ENCODE results near the gene TRIM39. TPM values are rescaled to one million over a fixed set of nuclear protein-coding genes. Genes with fewer than 3 reads are reported as not detected.

The TRIM39 gene
- total and polyA plus RNA-seq, 2 of the 4 experiments (the other 2 are of a cell fraction), result 7.5 to 10.0 TPM

- peak overlapping the region; percentile 84 for H3K4me2 ChIP-seq (ENCODE audit: low read depth, low read length)
- H3K56ac ChIP-seq (ENCODE audit: extremely low read depth, insufficient read depth, low read length), result peak overlapping the region; percentile 95
- H2AK5ac ChIP-seq (ENCODE audit: low read depth, low read length), result peak overlapping the region; percentile 79; the same call in 1 of the 2 replicates
- H3K27me3 ChIP-seq (ENCODE audit: control insufficient read depth, insufficient read depth, low read length), result no peaks in the 10 kb centered on the region
- peak overlapping the region; percentile 96 for H3K4ac ChIP-seq (ENCODE audit: low read depth, low read length)
- dilution Hi-C loops (cut with HindIII; ENCODE audit: low sequenced_read_pairs, unreplicated experiment) (no loop called here), in situ Hi-C loops (cut with MboI; ENCODE audit: low sequenced_read_pairs) (no loop called here), intact Hi-C loops (cut with micrococcal nuclease) (loop anchor here (1.0 to 5.0 kb wide), 2 partner anchors 69 to 107 kb away; no protein-coding TSS in a partner anchor)
- peak overlapping the region; percentile 96 for H3K14ac ChIP-seq (replicated peaks; ENCODE audit: low read depth, low read length)
- H2BK5ac ChIP-seq (ENCODE audit: low read depth, low read length, poor library complexity, severe bottlenecking), result peak overlapping the region; percentile 88
- H3K36me3 ChIP-seq (ENCODE audit: control insufficient read depth, insufficient read depth, low read length), result peaks cover 10% of the 10 kb centered on the region; the same call in 1 of the 2 replicates
- peaks cover 5% of the 10 kb centered on the region; the same call in 1 of the 2 replicates for H3K4me1 ChIP-seq (ENCODE audit: control insufficient read depth, insufficient read depth, low read length)
- 0% methylated on average over 8 of the region's 29 CpGs; no CpG with 5 or more reads in 1 of the 2 experiments for WGBS, 2 experiments (ENCODE audit: extremely low coverage in 2 of 2, insufficient read length in 1 of 2)
- peak overlapping the region; percentile 98 for H4K91ac ChIP-seq (ENCODE audit: insufficient read depth, low read depth, low read length)
- peak; percentile 65 for ATAC-seq (ENCODE audit: low read depth)
- H3K9me3 ChIP-seq (ENCODE audit: control insufficient read depth, insufficient read depth, low read length), result no peaks in the 10 kb centered on the region
- H3K4me3 ChIP-seq (ENCODE audit: insufficient read depth, low read depth, low read length), result peak overlapping the region; percentile 96
- H2AFZ ChIP-seq (replicated peaks; ENCODE audit: low read length, poor library complexity), result peak overlapping the region; percentile 96
- ChIA-PET CTCF (no interaction called here), POLR2A (ENCODE audit: unreplicated experiment) (interaction anchor here (1.1 kb wide), 1 partner anchor 14 kb away, joined by 3 read pairs; no protein-coding TSS in a partner anchor)
- DNase-seq, result peak; percentile 79
- peaks cover 17% of the 10 kb centered on the region for H4K20me1 ChIP-seq (ENCODE audit: insufficient read depth, low read length)
- TF ChIP-seq CHD1 (IDR thresholded peaks at IDR 0.05; ENCODE audit: low read depth, low read length), result no peak; the same call in 1 of the 2 replicates
- TF ChIP-seq BHLHE40 (IDR thresholded peaks at IDR 0.05; ENCODE audit: low read depth, low read length), result peak; percentile 81; the same call in 1 of the 2 replicates
- TF ChIP-seq MXI1 (IDR thresholded peaks at IDR 0.05; ENCODE audit: borderline replicate concordance, low read depth, low read length), result peak; percentile 85; the same call in 1 of the 2 replicates
- TF ChIP-seq FOS (IDR thresholded peaks at IDR 0.05; ENCODE audit: low read depth, low read length), result no peak
- TF ChIP-seq NFE2L2 (IDR thresholded peaks at IDR 0.05; ENCODE audit: low read depth, low read length), result no peak
- no peak for TF ChIP-seq RFX5 (IDR thresholded peaks at IDR 0.05; ENCODE audit: low read depth, low read length)
- peak; percentile 24; the same call in 1 of the 2 replicates for TF ChIP-seq USF2 (IDR thresholded peaks at IDR 0.05; ENCODE audit: low read depth, low read length)
- TF ChIP-seq CEBPB (IDR thresholded peaks at IDR 0.05; ENCODE audit: low read depth, low read length), result no peak
- TF ChIP-seq ELK1 (IDR thresholded peaks at IDR 0.05; ENCODE audit: borderline replicate concordance, low read depth, low read length), result no peak
- H2BK120ac ChIP-seq (ENCODE audit: low read depth, low read length), result peak overlapping the region; percentile 87
- H3K9me1 ChIP-seq (ENCODE audit: insufficient read depth, low read length), result peaks cover 4% of the 10 kb centered on the region
- peak overlapping the region; percentile 90 for H3K9ac ChIP-seq (ENCODE audit: low read depth, low read length)
- H4K5ac ChIP-seq (ENCODE audit: low read depth, low read length), result peak overlapping the region; percentile 35
- no TSS peak for BruUV-seq (replicated peaks)
- H3K18ac ChIP-seq (ENCODE audit: low read depth, low read length), result peak overlapping the region; percentile 14; the same call in 1 of the 2 replicates
- 0 out of 3 replicates have a peak overlapping the region, but pooled peaks have one; percentile 7 for H2BK15ac ChIP-seq (ENCODE audit: low read depth, low read length)
- peak overlapping the region; percentile 94 for H2AK9ac ChIP-seq (replicated peaks; ENCODE audit: low read depth, low read length, poor library complexity)
- H2BK20ac ChIP-seq (ENCODE audit: low read depth, low read length), result no peak overlapping the region
- H4K8ac ChIP-seq (ENCODE audit: low read depth in 2 of 2, low read length in 2 of 2), result peak overlapping the region; percentile 97 to 98
- H3K23ac ChIP-seq (ENCODE audit: low read depth, low read length), result peak overlapping the region; percentile 55; the same call in 1 of the 2 replicates
- H3K27ac ChIP-seq (ENCODE audit: insufficient read depth, low read length), result peak overlapping the region; percentile 96
- H3K79me1 ChIP-seq (ENCODE audit: low read depth in 1 of 2, low read length in 2 of 2), result peaks cover 16 to 38% of the 10 kb centered on the region in 2 experiments
These were observed 728 bp upstream of the TRIM39 start for GRCh38 chr6:30325873-30326525.

Data from IMR-90 (cell line).